SK-N-MC (cell line): Measurements from ENCODE around the gene CD244.

Experiments used
- EZH2 ChIP-seq: fragments of 200-600 bp; sonication (generic); IDR thresholded peaks from one replicate; pipeline ENCODE4 v1.6.1; 2017; ENCODE audit warnings: antibody characterized with exemption
- POLR2AphosphoS5 ChIP-seq: IDR thresholded peaks from 2 replicates; pipeline ENCODE4 v1.6.1; 2012; ENCODE audit warnings: mild to moderate bottlenecking, low read depth, low read length, borderline replicate concordance

DNA sequence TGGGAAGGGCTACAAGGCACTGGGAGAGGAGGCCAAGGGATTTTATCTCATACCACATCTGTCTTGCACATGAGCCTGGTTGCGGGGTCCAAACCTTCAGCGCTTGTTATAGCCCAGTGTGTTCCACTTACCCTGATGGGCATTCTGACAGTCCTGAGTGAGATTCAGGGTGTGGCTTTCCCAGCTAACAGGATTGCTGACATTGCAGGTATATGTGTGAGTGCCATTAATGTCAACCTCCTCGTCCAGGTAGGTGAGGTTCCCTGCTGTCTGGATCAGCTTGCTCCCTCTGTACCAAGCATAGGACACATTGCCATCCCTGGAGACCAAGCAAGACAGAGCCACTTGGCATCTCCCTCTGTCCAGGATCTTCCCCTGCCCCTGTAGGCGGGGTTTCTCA is 21.6 kb downstream of the CD244 start:
- TF ChIP-seq EZH2 (no peak), POLR2AphosphoS5 (no peak)
